GM18520 (cell line): ENCODE results near the gene FRAS1.
"Not testable (repeated sequence)": the region's sequence is repeated elsewhere in the genome, so short reads cannot be mapped to it uniquely, and the experiment has no call there.

Experiments used
- ATAC-seq: cut with Tn5 transposase; IDR thresholded peaks from one replicate; pipeline ENCODE4 v1.9.1; 2021; ENCODE audit not compliant: unreplicated experiment

Gene FRAS1

GRCh38 chr4:78119698-78120097 lies 62.6 kb downstream of the FRAS1 start:
- ATAC-seq = no peak

GRCh38 chr4:78120144-78120880 lies 63.2 kb downstream of the FRAS1 start:
- ATAC-seq = no peak

- no peak for ATAC-seq
Observed at GRCh38 chr4:78121338-78121904, 64.3 kb downstream of the FRAS1 start.

DNA sequence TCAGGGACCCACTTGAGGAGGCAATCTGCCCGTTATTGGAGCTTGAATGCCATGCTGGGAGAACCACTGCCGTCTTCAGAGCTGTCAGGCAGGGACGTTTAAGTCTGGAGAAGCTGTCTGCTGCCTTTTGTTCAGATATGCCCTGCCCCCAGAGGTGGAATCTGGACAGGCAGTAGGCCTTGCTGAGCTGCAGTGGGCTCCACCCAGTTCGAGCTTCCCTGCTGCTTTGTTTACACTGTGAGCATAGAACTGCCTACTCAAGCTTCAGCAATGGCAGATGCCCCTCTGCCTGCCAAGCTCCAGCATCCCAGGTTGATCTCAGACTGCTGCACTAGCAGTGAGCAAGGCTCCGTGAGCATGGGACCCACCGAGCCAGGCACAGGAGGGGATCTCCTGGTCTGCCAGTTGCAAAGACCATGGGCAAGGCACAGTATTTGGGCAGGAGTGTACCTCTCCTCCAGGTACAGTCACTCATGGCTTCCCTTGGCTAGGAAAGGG lies 68.8 kb downstream of the FRAS1 start:
- ATAC-seq = not testable (repeated sequence)

DNA sequence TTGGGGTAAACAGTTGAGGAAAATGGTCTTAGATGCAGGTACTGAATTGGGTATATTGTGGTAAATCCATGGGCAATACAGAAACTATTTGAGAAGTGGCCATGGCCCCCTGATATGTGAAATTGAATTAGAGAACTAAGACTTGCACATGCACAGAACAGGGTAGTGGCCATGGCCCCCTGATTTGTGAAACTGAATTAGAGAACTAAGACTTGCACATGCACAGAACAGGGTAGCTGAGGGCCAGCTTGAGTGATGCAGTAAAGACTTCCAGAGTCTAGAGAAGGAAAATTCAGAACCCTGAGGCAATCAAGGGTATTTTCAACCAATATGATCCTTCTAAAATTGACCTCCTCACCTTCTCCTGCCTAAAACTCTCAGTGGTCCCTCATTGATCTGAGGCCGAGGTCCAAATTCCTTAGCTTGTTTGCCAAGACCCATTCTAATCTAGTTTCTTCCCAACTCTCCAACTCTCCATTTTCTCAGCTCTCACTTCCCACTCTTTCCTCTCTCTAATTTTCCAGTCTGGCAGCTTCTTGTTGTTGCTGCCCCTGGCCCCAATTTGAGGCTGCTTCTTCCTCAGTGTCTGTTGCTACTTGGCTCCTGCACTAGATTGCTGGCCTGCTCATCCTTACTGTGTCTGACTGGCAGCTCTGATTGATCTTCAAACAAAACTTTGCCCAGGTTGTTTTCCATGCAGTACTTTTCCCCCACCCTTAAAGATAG lies 72.4 kb downstream of the FRAS1 start:
- no peak for ATAC-seq

DNA sequence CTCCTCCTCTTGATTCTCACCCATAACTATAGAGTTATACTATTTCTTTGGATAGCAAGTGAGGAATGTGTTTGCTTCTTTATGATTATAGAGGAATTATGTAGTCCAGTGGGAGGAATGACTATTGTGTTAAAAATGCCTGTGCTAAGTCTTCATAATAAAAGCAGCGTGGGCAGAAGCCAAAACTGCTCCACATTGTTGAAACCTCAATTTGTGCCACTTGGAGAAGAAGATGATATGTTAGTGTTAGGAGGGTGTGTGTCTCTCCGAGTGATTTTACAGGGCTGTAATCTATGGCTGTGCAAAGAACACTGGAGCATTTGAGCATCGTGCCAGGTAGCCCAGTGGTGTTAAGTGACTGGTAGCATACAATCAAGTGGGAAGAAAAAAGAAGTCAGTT lies 74.3 kb downstream of the FRAS1 start:
- no peak for ATAC-seq

GRCh38 chr4:78136109-78137081 lies 79.3 kb downstream of the FRAS1 start:
- ATAC-seq = no peak

DNA sequence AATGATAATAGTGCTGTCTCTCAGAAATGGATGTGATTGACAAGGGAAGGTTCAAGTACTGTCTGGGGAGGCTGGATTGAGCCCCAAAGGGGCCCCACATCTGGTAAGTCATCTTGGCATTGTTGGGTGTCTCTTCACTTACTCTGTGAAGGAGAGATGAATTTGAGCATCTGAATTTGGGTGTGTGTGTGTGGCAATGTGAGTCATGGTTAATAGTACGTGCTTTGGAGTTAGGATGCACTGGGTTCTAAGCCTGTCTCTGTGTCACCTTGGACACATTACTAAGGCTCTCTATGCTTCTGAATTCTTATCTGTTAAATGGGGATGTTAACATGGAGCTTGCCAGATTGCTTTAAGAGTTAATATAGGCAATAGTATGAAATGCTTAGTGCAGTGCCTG lies 80.4 kb downstream of the FRAS1 start:
- no peak for ATAC-seq

DNA sequence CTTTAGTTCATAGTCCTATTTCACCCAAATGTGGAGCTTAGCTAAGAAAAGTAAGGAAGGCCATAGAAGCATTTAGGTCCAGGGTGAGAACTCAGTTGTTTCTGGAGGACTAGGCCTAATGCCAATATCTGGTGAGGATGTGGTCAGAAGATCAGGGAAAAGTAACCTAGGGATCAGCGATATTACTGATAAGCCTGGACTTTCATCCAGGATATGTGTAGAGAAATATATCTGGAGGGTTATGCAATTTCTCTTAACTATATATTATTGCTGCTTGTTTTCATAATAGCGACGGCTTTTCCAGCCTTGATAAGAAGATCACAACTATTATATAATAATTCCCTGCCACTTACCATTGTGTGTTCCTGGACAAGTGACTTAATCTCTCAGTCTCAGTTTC lies 81.1 kb downstream of the FRAS1 start:
- ATAC-seq = no peak

DNA sequence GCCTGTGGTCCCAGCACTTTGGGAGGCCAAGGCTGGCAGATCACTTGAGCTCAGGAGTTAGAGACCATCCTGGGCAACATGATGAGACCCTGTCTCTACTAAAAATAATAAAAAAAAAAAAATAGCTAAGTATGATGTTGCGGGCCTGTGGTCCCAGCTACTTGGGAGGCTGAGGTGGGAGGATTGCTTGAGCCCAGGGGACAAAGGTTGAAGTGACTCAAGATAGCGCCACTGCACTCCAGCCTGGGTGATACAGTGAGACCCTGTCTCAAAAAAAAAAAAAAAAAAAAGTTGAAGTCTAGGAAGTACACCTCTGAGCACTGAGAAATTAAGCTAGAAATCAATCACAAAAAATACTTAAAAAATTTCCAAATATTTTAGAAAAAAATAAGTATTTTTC lies 86.5 kb downstream of the FRAS1 start:
- no peak for ATAC-seq

DNA sequence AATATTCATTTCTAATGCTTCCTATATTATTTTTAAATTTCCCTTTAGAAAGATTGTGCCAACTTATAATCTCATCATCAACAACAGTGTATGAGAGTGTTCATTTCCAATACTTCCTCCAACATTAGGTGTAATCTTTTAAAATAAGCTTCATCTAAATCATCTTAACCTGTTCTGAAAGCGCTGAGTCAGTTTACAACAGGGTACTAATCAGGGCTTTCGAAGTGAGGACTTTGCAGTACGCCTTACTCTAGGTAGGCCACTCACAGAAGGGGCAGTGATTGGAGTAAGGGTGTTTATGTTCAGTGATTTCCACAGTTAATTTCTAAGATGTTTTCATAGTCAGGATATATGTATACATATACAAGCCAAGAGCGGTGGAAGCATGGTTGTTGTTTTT lies 87.9 kb downstream of the FRAS1 start:
- no peak for ATAC-seq

- ATAC-seq = no peak
Observed at GRCh38 chr4:78145622-78146021, 88.5 kb downstream of the FRAS1 start.

- ATAC-seq = no peak
Observed at GRCh38 chr4:78149751-78150542, 92.8 kb downstream of the FRAS1 start.

DNA sequence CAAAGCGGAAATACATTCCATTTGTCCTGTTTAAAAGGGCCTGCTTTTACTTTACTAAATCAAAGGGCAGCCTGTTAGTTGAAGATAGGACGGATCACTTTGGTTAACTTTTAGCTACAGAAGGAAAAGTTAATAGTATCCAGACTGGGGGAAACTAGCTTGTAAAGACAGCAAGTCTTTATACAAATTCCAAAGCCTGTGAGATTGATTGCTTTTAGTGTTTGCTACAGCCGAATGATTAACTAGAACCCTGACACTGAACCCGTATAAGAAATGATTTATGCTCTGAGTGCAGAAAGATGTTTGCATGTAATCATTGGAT lies 93.4 kb downstream of the FRAS1 start:
- no peak for ATAC-seq

- ATAC-seq = no peak
Observed at GRCh38 chr4:78152795-78153194, 95.7 kb downstream of the FRAS1 start.

GRCh38 chr4:78154972-78155590 lies 98.0 kb downstream of the FRAS1 start:
- no peak for ATAC-seq

GRCh38 chr4:78155616-78156105 lies 98.5 kb downstream of the FRAS1 start:
- no peak for ATAC-seq

DNA sequence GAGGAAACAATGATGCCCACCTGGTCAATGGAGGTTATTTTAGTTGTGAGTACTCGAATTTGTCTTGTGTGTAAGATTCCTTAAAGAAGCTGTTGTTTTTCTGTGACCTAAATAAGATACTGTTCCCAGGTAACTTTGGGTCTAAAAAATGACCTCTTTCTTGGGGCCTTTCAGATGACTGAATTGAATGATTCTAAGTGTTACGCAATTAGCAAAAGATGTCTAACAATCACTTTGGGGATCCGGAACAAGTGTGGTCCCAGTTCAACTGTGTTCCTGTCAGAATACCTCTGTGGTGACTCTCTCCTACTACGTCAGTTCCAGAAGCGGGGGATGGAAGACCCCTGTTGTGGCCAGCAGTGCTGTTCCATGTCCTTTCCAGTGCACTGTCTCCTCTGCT lies 99.4 kb downstream of the FRAS1 start:
- ATAC-seq = no peak

DNA sequence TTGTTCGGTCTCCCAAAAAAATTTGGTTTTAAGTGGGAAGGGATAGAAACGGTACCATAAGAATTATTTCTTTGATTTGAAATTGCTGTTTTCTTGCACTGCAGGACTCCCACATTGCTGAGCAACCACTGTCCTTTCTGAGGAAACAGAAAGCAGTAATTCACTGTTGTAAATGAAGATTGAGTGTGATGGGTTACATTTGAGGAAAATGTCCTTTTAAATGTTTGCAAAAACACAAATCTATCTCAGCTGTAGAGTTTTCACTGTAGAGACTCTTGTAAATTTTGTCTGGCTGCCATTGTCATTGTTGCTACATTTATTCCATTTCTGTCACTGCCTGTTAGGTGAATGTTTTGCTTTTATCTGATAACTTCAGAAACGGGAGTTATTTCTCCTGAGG lies 105.2 kb downstream of the FRAS1 start:
- no peak for ATAC-seq

- ATAC-seq = no peak
Observed at GRCh38 chr4:78162821-78163220, 105.7 kb downstream of the FRAS1 start.
